ENCODE results near the gene TET2.

TET2 gene

GRCh38 chr4:105126311-105127169 is 20.1 kb upstream of the TET2 start:
- no peaks in the 10 kb centered on the region for H3K27me3 ChIP-seq (ENCODE audit: control insufficient read depth, insufficient read depth, low read length)
- H3K4me1 ChIP-seq (ENCODE audit: control insufficient read depth, insufficient read depth, low read length): no peaks in the 10 kb centered on the region
- no peak overlapping the region for H3K9ac ChIP-seq (ENCODE audit: low read length)
- H3K36me3 ChIP-seq (ENCODE audit: control insufficient read depth, insufficient read depth, low read length): no peaks in the 10 kb centered on the region
- H3K4me3 ChIP-seq (ENCODE audit: low read length): no peak overlapping the region
- H3K9me3 ChIP-seq (ENCODE audit: control insufficient read depth, low read length): no peaks in the 10 kb centered on the region

- Histone ChIP-seq H3K36me3 (ENCODE audit: control insufficient read depth, insufficient read depth, low read length) (no peaks in the 10 kb centered on the region), H3K27me3 (ENCODE audit: control insufficient read depth, insufficient read depth, low read length) (no peaks in the 10 kb centered on the region), H3K4me3 (ENCODE audit: low read length) (no peak overlapping the region), H3K4me1 (ENCODE audit: control insufficient read depth, insufficient read depth, low read length) (no peaks in the 10 kb centered on the region), H3K9ac (ENCODE audit: low read length) (no peak overlapping the region), H3K9me3 (ENCODE audit: control insufficient read depth, low read length) (no peaks in the 10 kb centered on the region)
Measured at GRCh38 chr4:105127170-105127445, 19.6 kb upstream of the TET2 start.

GRCh38 chr4:105128208-105128607 is 18.5 kb upstream of the TET2 start:
- no peaks in the 10 kb centered on the region for H3K4me1 ChIP-seq (ENCODE audit: control insufficient read depth, insufficient read depth, low read length)
- no peak overlapping the region for H3K9ac ChIP-seq (ENCODE audit: low read length)
- H3K27me3 ChIP-seq (ENCODE audit: control insufficient read depth, insufficient read depth, low read length): no peaks in the 10 kb centered on the region
- no peak overlapping the region for H3K4me3 ChIP-seq (ENCODE audit: low read length)
- H3K9me3 ChIP-seq (ENCODE audit: control insufficient read depth, low read length): no peaks in the 10 kb centered on the region
- no peaks in the 10 kb centered on the region for H3K36me3 ChIP-seq (ENCODE audit: control insufficient read depth, insufficient read depth, low read length)

GRCh38 chr4:105129286-105130040 is 17.2 kb upstream of the TET2 start:
- H3K4me1 ChIP-seq (ENCODE audit: control insufficient read depth, insufficient read depth, low read length): no peaks in the 10 kb centered on the region
- H3K36me3 ChIP-seq (ENCODE audit: control insufficient read depth, insufficient read depth, low read length): no peaks in the 10 kb centered on the region
- no peaks in the 10 kb centered on the region for H3K9me3 ChIP-seq (ENCODE audit: control insufficient read depth, low read length)
- H3K4me3 ChIP-seq (ENCODE audit: low read length): no peak overlapping the region
- H3K9ac ChIP-seq (ENCODE audit: low read length): no peak overlapping the region
- no peaks in the 10 kb centered on the region for H3K27me3 ChIP-seq (ENCODE audit: control insufficient read depth, insufficient read depth, low read length)

GRCh38 chr4:105130945-105131344 is 15.7 kb upstream of the TET2 start:
- no peaks in the 10 kb centered on the region for H3K27me3 ChIP-seq (ENCODE audit: control insufficient read depth, insufficient read depth, low read length)

GRCh38 chr4:105133976-105134375 is 12.7 kb upstream of the TET2 start:
- no peaks in the 10 kb centered on the region for H3K4me1 ChIP-seq (ENCODE audit: control insufficient read depth, insufficient read depth, low read length)
- no peak overlapping the region for H3K4me3 ChIP-seq (ENCODE audit: low read length)
- no peaks in the 10 kb centered on the region for H3K36me3 ChIP-seq (ENCODE audit: control insufficient read depth, insufficient read depth, low read length)
- no peaks in the 10 kb centered on the region for H3K27me3 ChIP-seq (ENCODE audit: control insufficient read depth, insufficient read depth, low read length)
- H3K9me3 ChIP-seq (ENCODE audit: control insufficient read depth, low read length): no peaks in the 10 kb centered on the region
- H3K9ac ChIP-seq (ENCODE audit: low read length): no peak overlapping the region

More at GRCh38 chr4:105130945-105131344, 15.7 kb upstream of the TET2 start:
- no peaks in the 10 kb centered on the region for H3K36me3 ChIP-seq (ENCODE audit: control insufficient read depth, insufficient read depth, low read length)
- no peak overlapping the region for H3K9ac ChIP-seq (ENCODE audit: low read length)
- no peaks in the 10 kb centered on the region for H3K4me1 ChIP-seq (ENCODE audit: control insufficient read depth, insufficient read depth, low read length)
- H3K9me3 ChIP-seq (ENCODE audit: control insufficient read depth, low read length): no peaks in the 10 kb centered on the region
- no peak overlapping the region for H3K4me3 ChIP-seq (ENCODE audit: low read length)

GRCh38 chr4:105135785-105136184 is 10.9 kb upstream of the TET2 start:
- Histone ChIP-seq H3K36me3 (ENCODE audit: control insufficient read depth, insufficient read depth, low read length) (no peaks in the 10 kb centered on the region), H3K9me3 (ENCODE audit: control insufficient read depth, low read length) (no peaks in the 10 kb centered on the region), H3K4me1 (ENCODE audit: control insufficient read depth, insufficient read depth, low read length) (no peaks in the 10 kb centered on the region), H3K27me3 (ENCODE audit: control insufficient read depth, insufficient read depth, low read length) (no peaks in the 10 kb centered on the region), H3K4me3 (ENCODE audit: low read length) (no peak overlapping the region), H3K9ac (ENCODE audit: low read length) (no peak overlapping the region)

- Histone ChIP-seq H3K36me3 (ENCODE audit: control insufficient read depth, insufficient read depth, low read length) (no peaks in the 10 kb centered on the region), H3K4me1 (ENCODE audit: control insufficient read depth, insufficient read depth, low read length) (no peaks in the 10 kb centered on the region), H3K9me3 (ENCODE audit: control insufficient read depth, low read length) (no peaks in the 10 kb centered on the region), H3K9ac (ENCODE audit: low read length) (no peak overlapping the region), H3K27me3 (ENCODE audit: control insufficient read depth, insufficient read depth, low read length) (no peaks in the 10 kb centered on the region), H3K4me3 (ENCODE audit: low read length) (no peak overlapping the region)
Measured at GRCh38 chr4:105137121-105137875, 9.4 kb upstream of the TET2 start.

- Histone ChIP-seq H3K4me1 (ENCODE audit: control insufficient read depth, insufficient read depth, low read length) (no peaks in the 10 kb centered on the region), H3K9ac (ENCODE audit: low read length) (no peak overlapping the region), H3K9me3 (ENCODE audit: control insufficient read depth, low read length) (no peaks in the 10 kb centered on the region), H3K36me3 (ENCODE audit: control insufficient read depth, insufficient read depth, low read length) (no peaks in the 10 kb centered on the region), H3K4me3 (ENCODE audit: low read length) (no peak overlapping the region), H3K27me3 (ENCODE audit: control insufficient read depth, insufficient read depth, low read length) (no peaks in the 10 kb centered on the region)
Measured at GRCh38 chr4:105139646-105140045, 7.0 kb upstream of the TET2 start.

GRCh38 chr4:105140684-105141490 is 5.8 kb upstream of the TET2 start:
- Histone ChIP-seq H3K9ac (ENCODE audit: low read length) (no peak overlapping the region), H3K4me1 (ENCODE audit: control insufficient read depth, insufficient read depth, low read length) (no peaks in the 10 kb centered on the region), H3K4me3 (ENCODE audit: low read length) (no peak overlapping the region), H3K36me3 (ENCODE audit: control insufficient read depth, insufficient read depth, low read length) (no peaks in the 10 kb centered on the region), H3K27me3 (ENCODE audit: control insufficient read depth, insufficient read depth, low read length) (no peaks in the 10 kb centered on the region), H3K9me3 (ENCODE audit: control insufficient read depth, low read length) (no peaks in the 10 kb centered on the region)

- no peaks in the 10 kb centered on the region for H3K9me3 ChIP-seq (ENCODE audit: control insufficient read depth, low read length)
- H3K9ac ChIP-seq (ENCODE audit: low read length): peak overlapping the region; percentile 99
- no peaks in the 10 kb centered on the region for H3K4me1 ChIP-seq (ENCODE audit: control insufficient read depth, insufficient read depth, low read length)
- H3K4me3 ChIP-seq (ENCODE audit: low read length): no peak overlapping the region
- H3K36me3 ChIP-seq (ENCODE audit: control insufficient read depth, insufficient read depth, low read length): no peaks in the 10 kb centered on the region
- H3K27me3 ChIP-seq (ENCODE audit: control insufficient read depth, insufficient read depth, low read length): no peaks in the 10 kb centered on the region
Measured at GRCh38 chr4:105145156-105145902, 1.3 kb upstream of the TET2 start.

Measured in mucosa of stomach (tissue), 1 donor.